ENCODE results near the gene PTPRT.

The PTPRT gene

DNA sequence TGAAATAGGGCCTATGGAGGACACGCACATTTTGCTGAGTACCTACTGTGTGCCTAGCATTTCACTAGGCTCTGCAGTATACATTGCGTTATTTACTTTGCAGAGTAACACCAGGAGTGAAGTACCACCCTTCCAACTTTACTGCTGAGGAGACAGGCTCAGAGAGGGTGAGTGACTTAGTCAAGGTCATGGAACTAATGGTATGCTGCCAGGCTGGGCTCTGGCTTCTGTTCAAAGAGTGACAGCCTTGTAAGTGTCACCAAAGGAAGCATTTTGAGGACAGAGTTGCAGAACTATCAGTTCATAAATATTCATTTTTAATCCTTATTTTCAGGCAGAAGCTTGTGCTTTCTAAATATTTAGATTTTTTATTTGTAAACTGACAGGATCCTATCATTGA is 816.7 kb downstream of the PTPRT start:
- ChIA-PET CTCF (no interaction called here), POLR2A (ENCODE audit: low non-redundant PET) (no interaction called here)
- no peak for TF ChIP-seq CTCF (conservative IDR thresholded peaks at IDR 0.05; ENCODE audit: low read depth)
- no peak overlapping the region for H3K27ac ChIP-seq
- DNase-seq (ENCODE audit: low spot score) = no peak

DNA sequence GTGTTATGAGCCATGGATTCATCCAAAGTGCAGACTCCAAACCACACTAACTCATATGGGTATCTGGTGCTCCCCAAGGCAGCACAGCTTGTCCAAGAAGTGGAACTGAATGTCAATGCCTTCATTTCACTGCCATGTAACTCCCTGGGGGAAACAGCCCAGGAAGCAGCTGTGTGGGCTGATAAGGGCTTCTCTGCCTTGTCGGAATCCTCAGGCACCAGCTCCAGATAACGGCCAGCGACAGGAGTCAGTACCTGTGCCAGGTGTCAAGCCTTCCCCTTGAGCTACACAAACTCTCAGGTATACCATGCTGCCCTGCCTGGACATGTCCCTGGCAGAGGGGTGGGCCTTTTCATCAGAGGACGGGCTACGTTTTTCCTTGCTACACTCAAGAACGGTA is 819.6 kb downstream of the PTPRT start:
- POLR2A ChIA-PET (ENCODE audit: low non-redundant PET) = no interaction called here

GRCh38 chr20:42368910-42369309 is 820.8 kb downstream of the PTPRT start:
- CTCF ChIA-PET = no interaction called here
- no peak for TF ChIP-seq CTCF (conservative IDR thresholded peaks at IDR 0.05; ENCODE audit: low read depth)

More for the DNA sequence above, 819.6 kb downstream of the PTPRT start:
- DNase-seq (ENCODE audit: low spot score) = no peak
- CTCF ChIA-PET = interaction anchor here (0.6 kb wide), 1 partner anchor 692 kb away, joined by 3 read pairs; no protein-coding TSS in a partner anchor
- TF ChIP-seq CTCF (conservative IDR thresholded peaks at IDR 0.05; ENCODE audit: low read depth) = no peak
- no peak overlapping the region for H3K27ac ChIP-seq

DNA sequence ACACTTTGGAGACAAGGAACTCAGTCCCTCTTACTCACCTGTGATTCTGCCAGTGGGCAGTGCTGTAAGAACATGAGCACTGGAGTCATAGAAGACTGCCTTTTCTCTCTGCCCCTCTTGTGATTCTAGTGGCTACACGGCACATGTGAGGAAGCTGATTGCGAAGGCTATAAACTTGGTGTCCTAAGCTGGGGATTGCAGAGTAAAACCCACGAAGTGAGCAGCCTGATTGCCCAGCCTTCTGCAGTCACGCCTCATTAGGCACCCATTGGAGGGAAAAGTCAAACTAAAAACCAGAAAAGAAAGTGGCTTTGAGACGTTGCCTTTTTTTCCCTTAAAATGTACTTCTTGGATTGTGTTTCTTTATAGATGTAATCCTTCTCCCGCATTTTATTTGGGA is 823.1 kb downstream of the PTPRT start:
- no peak for DNase-seq (ENCODE audit: low spot score)
- ChIA-PET POLR2A (ENCODE audit: low non-redundant PET) (no interaction called here), CTCF (interaction anchor here (0.5 kb wide), 1 partner anchor 654 kb away, joined by 3 read pairs; no protein-coding TSS in a partner anchor)
- no peak for TF ChIP-seq CTCF (conservative IDR thresholded peaks at IDR 0.05; ENCODE audit: low read depth)
- no peak overlapping the region for H3K27ac ChIP-seq

More at GRCh38 chr20:42368910-42369309, 820.8 kb downstream of the PTPRT start:
- no peak overlapping the region for H3K27ac ChIP-seq
- POLR2A ChIA-PET (ENCODE audit: low non-redundant PET) = no interaction called here
- no peak for DNase-seq (ENCODE audit: low spot score)

DNA sequence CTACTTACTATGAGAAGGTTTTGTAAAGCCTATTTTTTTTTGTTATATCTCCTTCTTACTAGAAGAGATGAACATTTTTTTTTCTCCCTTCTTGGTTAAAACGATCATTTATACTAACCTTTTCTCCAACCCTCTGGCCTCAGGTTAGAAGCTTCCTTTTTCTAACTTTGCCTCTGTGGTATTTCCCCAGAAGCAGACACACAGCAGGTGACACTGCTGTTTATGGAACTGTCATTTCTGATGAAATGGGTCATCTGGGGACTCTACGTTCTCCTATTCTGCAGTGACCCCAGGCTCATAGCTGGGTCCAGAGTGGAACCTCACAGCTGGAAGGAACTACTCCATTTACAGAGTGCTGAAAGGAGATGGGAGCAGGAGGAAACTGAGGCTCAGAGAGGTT is 825.3 kb downstream of the PTPRT start:
- DNase-seq (ENCODE audit: low spot score) = no peak
- ChIA-PET CTCF (interaction anchor here (0.7 kb wide), 1 partner anchor 672 kb away, joined by 3 read pairs; no protein-coding TSS in a partner anchor), POLR2A (ENCODE audit: low non-redundant PET) (no interaction called here)
- no peak overlapping the region for H3K27ac ChIP-seq
- TF ChIP-seq CTCF (conservative IDR thresholded peaks at IDR 0.05; ENCODE audit: low read depth) = no peak

DNA sequence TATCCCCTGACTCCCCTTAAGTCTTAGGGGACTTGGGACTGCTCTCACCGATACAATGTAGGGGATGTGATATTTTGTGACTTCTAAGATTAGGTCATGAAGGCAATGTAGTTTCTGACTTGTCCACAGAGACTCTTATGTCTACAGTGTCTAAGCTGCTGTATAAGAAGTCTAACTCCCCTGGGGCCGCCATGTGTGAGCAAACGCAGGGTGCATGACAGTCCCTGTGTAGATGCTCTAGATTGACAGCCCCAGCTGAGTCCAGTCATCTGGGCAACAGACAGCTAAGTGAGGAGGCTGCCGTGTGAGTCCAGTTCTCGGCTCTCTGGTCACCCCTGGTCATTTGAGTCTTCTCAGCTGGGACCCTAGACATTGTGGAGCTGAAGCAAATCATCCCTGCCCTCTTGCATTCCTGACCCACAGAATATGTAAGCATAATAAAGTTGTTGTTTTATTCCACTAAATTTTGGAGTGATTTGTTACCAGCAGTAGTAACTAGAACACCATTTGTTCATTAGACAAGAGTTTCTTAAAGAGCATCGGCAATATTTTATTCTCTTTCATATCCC is 828.2 kb downstream of the PTPRT start:
- TF ChIP-seq CTCF (conservative IDR thresholded peaks at IDR 0.05; ENCODE audit: low read depth) = no peak
- H3K27ac ChIP-seq = no peak overlapping the region
- ChIA-PET CTCF (no interaction called here), POLR2A (ENCODE audit: low non-redundant PET) (no interaction called here)
- DNase-seq (ENCODE audit: low spot score) = no peak

All from RWPE1 (cell line).